ENCODE measurements around the gene UBR1. TPM values are rescaled to one million over a fixed set of nuclear protein-coding genes. Genes with fewer than 3 reads are reported as not detected.

Gene UBR1
- total RNA-seq, 1 experiment from 2014 or later: 23.2 TPM

GRCh38 chr15:42974202-42974862, 131.5 kb downstream of the UBR1 start:
- in situ Hi-C loops (cut with HindIII; ENCODE audit: low pct_unique_long_range_greater_than_20kb, low sequenced_read_pairs): no loop called here
- no peak for ATAC-seq

GRCh38 chr15:42973114-42973513, 132.7 kb downstream of the UBR1 start:
- no peak for DNase-seq (ENCODE audit: low read depth, low spot score)
- intact Hi-C loops (cut with micrococcal nuclease; ENCODE audit: unreplicated experiment) (no loop called here), in situ Hi-C loops (cut with HindIII; ENCODE audit: low pct_unique_long_range_greater_than_20kb, low sequenced_read_pairs) (no loop called here)
- H3K27ac ChIP-seq (ENCODE audit: low read length): no peak overlapping the region
- no peak for ATAC-seq
- TF ChIP-seq SIN3A (IDR thresholded peaks at IDR 0.05; ENCODE audit: borderline replicate concordance, insufficient read depth, low read depth, low read length): no peak
- no peak for TF ChIP-seq REST (IDR thresholded peaks at IDR 0.05; ENCODE audit: insufficient read depth in 1 of 2, low read depth in 2 of 2, low read length in 1 of 2)
- TF ChIP-seq CTCF (IDR thresholded peaks at IDR 0.05): no peak
- TF ChIP-seq TCF7L2 (IDR thresholded peaks at IDR 0.05; ENCODE audit: low read depth, low read length): no peak
- no peak for TF ChIP-seq POLR2AphosphoS5 (IDR thresholded peaks at IDR 0.05; ENCODE audit: low read depth, low read length)
- H3K4me3 ChIP-seq (ENCODE audit: low read depth in 2 of 2, low read length in 2 of 2): no peak overlapping the region
- no peaks in the 10 kb centered on the region for H3K9me3 ChIP-seq (ENCODE audit: control insufficient read depth, insufficient read depth, low read depth, low read length)
- BruUV-seq (replicated peaks): no TSS peak
- POLR2A ChIA-PET: no interaction called here
- CTCF ChIA-PET: no interaction called here
- peaks cover 14% of the 10 kb centered on the region for H3K36me3 ChIP-seq (ENCODE audit: control insufficient read depth, insufficient read depth, low read length)
- H3K27me3 ChIP-seq (ENCODE audit: control insufficient read depth, insufficient read depth, low read length): no peaks in the 10 kb centered on the region
- no peaks in the 10 kb centered on the region for H3K4me1 ChIP-seq (ENCODE audit: control insufficient read depth, insufficient read depth, low read length)

More at GRCh38 chr15:42974202-42974862, 131.5 kb downstream of the UBR1 start:
- Histone ChIP-seq H3K4me3 (ENCODE audit: low read depth in 2 of 2, low read length in 2 of 2) (no peak overlapping the region), H3K9me3 (ENCODE audit: control insufficient read depth, insufficient read depth, low read depth, low read length) (no peaks in the 10 kb centered on the region), H3K36me3 (ENCODE audit: control insufficient read depth, insufficient read depth, low read length) (peaks cover 14% of the 10 kb centered on the region), H3K27me3 (ENCODE audit: control insufficient read depth, insufficient read depth, low read length) (no peaks in the 10 kb centered on the region), H3K4me1 (ENCODE audit: control insufficient read depth, insufficient read depth, low read length) (no peaks in the 10 kb centered on the region), H3K27ac (ENCODE audit: low read length) (no peak overlapping the region)
- intact Hi-C loops (cut with micrococcal nuclease; ENCODE audit: unreplicated experiment): no loop called here
- BruUV-seq (replicated peaks): no TSS peak
- ChIA-PET POLR2A (no interaction called here), CTCF (no interaction called here)
- no peak for TF ChIP-seq TCF7L2 (IDR thresholded peaks at IDR 0.05; ENCODE audit: low read depth, low read length)
- no peak for TF ChIP-seq REST (IDR thresholded peaks at IDR 0.05; ENCODE audit: insufficient read depth in 1 of 2, low read depth in 2 of 2, low read length in 1 of 2)
- no peak for TF ChIP-seq SIN3A (IDR thresholded peaks at IDR 0.05; ENCODE audit: borderline replicate concordance, insufficient read depth, low read depth, low read length)
- no peak for TF ChIP-seq POLR2AphosphoS5 (IDR thresholded peaks at IDR 0.05; ENCODE audit: low read depth, low read length)
- no peak for TF ChIP-seq CTCF (IDR thresholded peaks at IDR 0.05)
- DNase-seq (ENCODE audit: low read depth, low spot score): no peak
